ENCODE data around the gene SH2D6.

DNA sequence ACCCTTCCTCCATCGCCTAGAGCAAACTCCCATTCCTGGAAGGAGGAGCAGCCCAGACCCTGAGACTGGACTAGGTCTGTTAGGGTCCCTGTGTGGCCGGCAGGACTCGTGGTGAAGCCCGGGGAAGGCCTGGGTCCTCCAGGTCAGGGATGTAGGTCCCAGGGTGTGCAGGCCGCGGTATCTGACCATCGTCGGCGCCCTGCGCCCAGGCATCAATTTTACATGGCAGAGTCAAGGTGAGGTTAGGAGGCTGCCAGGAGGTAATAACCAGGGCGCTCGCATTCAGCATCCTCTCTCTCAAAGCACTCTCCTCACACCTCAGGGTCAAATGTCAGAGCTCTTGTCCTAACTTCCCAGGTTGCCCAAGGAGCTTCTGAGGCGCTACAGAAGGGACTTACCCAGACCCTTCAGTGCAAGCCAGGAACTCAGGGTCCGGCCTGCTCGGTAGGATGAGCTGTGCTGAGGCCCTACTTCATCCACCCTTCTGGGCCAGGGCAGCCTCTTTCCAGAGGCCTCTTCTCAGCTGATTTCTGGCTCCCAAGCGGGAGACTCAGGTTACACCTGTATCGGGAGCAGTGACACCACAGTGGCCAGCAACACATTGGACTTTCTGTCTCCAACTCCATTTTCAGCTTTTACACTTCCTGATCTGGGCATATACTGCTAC lies 628 bp downstream of the SH2D6 start:
- TF ChIP-seq POLR2A (IDR thresholded peaks at IDR 0.05): no peak
- TF ChIP-seq, protein P1, sequence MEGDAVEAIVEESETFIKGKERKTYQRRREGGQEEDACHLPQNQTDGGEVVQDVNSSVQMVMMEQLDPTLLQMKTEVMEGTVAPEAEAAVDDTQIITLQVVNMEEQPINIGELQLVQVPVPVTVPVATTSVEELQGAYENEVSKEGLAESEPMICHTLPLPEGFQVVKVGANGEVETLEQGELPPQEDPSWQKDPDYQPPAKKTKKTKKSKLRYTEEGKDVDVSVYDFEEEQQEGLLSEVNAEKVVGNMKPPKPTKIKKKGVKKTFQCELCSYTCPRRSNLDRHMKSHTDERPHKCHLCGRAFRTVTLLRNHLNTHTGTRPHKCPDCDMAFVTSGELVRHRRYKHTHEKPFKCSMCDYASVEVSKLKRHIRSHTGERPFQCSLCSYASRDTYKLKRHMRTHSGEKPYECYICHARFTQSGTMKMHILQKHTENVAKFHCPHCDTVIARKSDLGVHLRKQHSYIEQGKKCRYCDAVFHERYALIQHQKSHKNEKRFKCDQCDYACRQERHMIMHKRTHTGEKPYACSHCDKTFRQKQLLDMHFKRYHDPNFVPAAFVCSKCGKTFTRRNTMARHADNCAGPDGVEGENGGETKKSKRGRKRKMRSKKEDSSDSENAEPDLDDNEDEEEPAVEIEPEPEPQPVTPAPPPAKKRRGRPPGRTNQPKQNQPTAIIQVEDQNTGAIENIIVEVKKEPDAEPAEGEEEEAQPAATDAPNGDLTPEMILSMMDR (IDR thresholded peaks at IDR 0.05): no peak
